CD4-positive, alpha-beta T cell treated with Interleukin-12 subunit alpha and Interleukin-12 subunit beta, for 1 hour (primary cell): ENCODE measurements around the gene PHACTR4.
"Not testable (repeated sequence)": the region's sequence is repeated elsewhere in the genome, so short reads cannot be mapped to it uniquely, and the experiment has no call there.

Experiments used
- DNase-seq: peaks from one replicate; pipeline ENCODE4 v3.0.0-alpha.2; 2020

PHACTR4 gene

DNA sequence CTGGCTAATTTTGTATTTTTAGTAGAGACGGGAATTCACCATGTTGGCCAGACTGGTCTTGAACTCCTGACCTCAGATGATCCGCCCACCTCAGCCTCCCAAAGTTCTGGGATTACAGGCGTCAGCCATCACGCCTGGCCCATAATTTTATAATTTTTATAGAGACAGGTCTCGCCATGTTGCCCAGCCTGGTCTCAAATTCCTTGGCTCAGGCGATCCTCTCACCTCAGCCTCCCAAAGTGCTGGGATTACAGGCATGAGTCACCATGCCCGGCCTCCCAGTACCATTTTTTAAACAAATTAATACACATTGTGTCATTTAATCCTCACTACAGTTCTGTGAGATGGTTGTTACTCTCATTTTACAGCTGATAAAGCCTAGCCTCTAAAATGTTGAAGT lies 3.9 kb downstream of the PHACTR4 start:
- DNase-seq, result not testable (repeated sequence)

- DNase-seq, result no peak
These were observed 4.8 kb downstream of the PHACTR4 start for GRCh38 chr1:28374297-28374696.

GRCh38 chr1:28375598-28375997 lies 6.1 kb downstream of the PHACTR4 start:
- not testable (repeated sequence) for DNase-seq

DNA sequence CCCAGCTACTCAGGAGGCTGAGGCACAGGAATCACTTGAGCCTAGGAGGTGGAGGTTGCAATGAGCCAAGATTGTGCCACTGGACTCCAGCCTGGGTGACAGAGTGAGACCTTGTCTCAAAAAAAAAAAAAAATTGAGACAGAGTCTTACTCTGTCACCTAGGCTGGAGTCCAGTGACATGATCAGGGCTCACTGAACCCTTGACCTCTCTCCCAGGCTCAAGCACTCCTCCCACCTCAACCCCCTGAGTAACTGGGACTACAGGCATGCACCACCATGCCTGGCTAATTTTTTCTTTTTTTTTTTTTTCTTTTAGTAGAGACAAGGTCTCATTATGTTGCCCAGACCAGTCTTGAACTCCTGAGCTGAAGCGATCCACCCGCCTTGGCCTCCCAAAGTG lies 6.7 kb downstream of the PHACTR4 start:
- not testable (repeated sequence) for DNase-seq

GRCh38 chr1:28378906-28379305 lies 9.4 kb downstream of the PHACTR4 start:
- no peak for DNase-seq

DNA sequence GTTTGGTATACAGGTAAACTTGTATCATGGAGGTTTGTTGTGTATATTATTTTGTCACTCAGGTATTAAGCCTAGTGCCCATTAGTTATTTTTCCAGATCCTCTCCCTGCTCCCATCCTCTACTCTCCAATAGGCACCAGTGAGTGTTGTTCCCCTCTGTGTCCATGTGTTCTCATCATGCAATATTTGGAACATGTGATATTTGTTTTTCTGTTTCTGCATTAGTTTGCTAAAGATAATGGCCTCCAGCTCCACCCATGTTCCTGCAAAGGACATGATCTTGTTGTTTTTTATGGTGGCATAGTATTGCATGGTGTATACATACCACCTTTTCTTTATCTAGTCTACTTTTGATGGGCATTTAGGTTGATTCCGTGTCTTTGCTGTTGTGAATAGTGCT lies 10.9 kb downstream of the PHACTR4 start:
- DNase-seq, result no peak

DNA sequence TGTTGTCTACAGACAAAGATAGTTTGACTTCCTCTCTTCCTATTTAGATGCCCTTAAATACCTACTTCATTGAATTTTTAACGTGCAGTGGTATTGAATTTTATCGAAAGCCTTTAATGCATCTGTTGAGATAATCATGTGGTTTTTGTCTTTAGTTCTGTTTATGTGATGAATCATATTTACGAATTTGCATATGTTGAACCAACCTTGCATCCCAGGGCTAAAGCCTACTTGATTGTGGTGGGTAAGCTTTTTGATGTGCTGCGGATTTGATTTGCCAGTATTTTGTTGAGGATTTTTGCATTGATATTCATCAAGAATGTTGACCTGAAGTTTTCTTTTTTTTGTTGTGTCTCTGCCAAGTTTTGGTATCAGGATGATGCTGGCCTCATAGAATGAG lies 14.2 kb downstream of the PHACTR4 start:
- DNase-seq, result not testable (repeated sequence)

DNA sequence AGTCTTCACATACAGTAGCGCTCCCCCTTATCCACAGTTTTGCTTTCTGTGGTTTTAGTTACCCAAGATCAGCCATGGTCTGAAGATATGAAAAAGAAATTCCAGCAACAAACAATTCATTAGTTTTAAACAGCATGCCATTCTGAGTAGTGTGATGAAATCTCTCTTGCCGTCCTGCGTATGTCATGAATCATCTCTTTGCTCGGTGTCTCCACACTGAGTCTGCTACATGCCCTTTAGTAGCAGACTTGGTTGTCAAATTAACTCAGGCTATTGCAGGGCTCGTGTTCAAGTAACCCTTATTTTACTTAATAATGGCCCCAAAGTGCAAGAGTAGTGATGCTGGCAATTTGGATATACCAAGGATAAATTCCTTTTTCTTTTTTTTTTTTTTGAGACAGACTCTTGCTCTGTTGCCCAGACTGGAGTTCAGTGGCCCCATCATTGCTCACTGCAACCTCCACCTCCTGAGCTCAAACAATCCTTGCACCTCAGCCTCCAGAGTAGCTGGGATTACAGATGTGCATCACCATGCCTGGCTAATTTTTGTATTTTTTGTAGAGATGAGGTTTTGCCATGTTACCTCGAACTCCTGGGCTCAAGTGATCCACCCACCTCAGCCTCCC lies 22.6 kb downstream of the PHACTR4 start:
- no peak for DNase-seq

- no peak for DNase-seq
These were observed 24.6 kb downstream of the PHACTR4 start for GRCh38 chr1:28394136-28394535.

DNA sequence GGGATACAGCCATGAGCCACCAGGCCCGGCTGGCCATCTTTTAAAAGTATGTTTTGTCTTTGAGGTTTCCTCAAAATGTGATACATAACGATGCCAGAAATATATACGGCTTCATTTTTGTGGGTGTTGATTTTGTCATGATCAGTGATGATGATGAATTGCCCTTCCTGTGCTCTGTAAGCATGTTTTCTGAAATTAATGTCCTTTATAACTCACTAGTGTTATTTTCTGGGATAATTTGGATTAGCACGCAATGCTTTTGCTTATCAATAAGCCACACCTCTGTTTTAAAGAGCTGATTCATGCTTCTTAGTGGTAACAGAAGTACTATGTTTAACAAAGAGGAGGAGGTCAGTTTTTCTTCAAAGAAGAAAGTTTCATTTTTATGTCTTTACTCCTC lies 25.6 kb downstream of the PHACTR4 start:
- DNase-seq, result no peak

- no peak for DNase-seq
These were observed 32.2 kb downstream of the PHACTR4 start for GRCh38 chr1:28401760-28402159.

GRCh38 chr1:28409090-28409489 lies 39.5 kb downstream of the PHACTR4 start:
- DNase-seq, result no peak

GRCh38 chr1:28411656-28412055 lies 42.1 kb downstream of the PHACTR4 start:
- DNase-seq, result no peak

DNA sequence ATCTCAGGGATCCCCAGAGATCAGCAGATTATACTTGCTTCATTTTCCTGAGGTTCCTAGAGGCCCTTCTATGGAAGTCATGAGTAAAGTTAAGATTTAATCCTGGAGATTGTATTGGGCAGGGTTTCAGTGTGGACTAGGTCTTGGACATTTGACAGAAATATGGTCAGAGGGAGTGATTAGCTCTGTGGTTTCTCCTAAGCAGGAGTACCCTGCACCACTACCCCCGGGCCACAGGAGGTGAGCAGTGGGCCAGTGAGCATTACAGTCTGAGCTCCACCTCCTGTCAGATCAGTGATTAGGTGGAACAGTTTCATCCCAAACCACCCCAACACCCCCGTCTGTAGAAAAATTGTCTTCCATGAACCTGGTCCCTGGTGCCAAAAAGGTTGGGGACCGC lies 43.2 kb downstream of the PHACTR4 start:
- no peak for DNase-seq

DNA sequence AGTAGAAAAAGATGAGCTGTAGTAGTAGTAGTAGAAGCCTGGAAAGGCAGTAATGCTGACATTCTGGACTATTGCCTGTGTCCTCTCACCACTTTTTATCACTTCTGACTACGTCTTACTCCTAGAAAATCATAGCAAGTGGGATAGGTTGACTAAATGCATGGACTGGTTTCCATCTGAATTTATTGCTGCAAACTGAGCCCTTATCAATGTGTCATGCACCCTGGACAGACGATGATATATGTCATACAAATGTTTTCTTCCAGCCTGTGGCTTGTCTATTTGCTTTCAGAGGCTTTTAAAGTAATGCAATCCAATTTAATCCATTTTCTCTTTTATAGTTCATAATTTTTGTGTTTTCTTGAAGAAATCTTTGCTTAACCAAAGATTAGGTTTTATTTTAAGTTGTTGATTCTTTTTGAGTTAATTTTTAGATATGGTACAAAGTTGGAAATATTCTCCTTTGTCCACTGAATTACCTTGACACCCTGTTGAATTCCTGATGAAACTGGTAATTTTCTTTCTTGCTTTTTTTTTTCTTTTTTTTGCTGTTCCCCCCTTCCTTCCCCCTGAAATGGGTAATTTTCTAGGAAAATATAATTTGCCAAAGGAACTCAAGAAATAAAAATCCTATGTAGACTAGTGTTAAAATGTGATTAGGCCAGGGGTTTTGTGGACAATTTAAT lies 47.1 kb downstream of the PHACTR4 start:
- DNase-seq, result no peak

- peak; percentile 9 for DNase-seq
These were observed 47.9 kb downstream of the PHACTR4 start for GRCh38 chr1:28417441-28417922.

DNA sequence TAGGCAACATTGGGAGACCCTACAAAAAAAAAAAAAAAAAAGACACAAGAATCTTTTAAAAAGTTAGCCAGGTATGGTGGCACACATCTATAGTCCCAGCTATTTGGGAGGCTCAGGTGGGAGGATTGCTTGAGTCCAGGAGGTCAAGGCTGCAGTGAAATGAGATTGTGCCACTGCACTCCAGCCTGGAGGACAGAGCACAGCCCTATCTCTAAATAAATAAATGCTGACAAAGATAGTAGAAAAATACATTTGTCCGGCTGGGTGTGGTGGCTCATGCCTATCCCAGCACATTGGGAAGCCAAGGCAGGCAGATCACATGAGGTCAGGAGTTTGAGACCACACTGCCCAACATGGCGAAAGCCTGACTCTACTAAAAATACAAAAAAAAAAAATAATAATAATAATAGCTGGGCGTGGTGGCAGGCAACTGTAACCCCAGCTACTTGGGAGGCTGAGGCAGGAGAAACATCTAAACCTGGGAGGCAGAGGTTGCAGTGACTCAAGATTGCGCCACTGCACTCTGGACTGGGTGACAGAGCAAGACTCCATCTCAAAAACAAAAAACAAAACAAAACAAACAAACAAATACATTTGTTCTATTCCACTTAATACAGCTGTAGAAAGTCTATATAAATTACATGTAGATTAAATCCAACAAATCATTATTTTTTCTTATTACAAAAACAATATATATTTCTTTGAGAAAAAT lies 48.5 kb downstream of the PHACTR4 start:
- no peak for DNase-seq

GRCh38 chr1:28421744-28422143 lies 52.2 kb downstream of the PHACTR4 start:
- no peak for DNase-seq

DNA sequence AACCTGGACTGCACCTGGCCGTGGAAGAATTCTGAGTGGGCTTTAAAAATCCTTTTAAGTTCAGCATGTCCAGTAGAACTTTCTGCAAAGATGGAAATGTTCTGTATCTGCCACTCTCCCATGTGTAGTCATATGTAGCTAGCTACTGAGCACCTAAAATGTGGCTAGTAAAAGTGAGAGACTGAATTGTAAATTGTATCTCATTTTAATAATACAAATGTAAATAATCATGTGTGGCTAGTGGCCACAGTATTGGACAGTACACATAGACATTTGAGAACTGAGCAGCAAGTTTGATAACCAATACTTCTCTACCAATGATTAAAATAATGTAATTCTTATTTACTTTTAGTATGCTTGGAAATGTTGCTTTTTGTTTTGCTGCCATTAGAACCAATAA lies 57.3 kb downstream of the PHACTR4 start:
- no peak for DNase-seq

DNA sequence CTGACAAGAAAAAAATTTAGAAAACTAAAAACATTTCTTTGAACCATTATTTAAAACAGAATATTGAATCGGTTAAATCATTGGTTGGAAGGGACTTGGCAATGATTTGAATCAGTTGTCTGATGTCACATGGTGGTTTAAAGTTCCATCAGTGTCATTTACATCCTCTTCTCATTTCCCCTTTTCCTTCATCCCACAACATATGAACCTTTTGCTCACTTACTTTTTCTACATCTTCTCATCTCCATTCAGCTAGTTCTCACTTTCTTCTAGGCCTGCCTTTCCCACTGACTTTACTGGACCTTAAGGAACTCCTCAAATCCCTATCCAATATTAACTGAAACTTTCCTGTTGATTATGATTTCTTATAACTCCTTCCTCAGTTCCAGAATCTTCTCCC lies 58.5 kb downstream of the PHACTR4 start:
- DNase-seq, result no peak

GRCh38 chr1:28428990-28429520 lies 59.5 kb downstream of the PHACTR4 start:
- DNase-seq, result no peak

GRCh38 chr1:28436211-28436769 lies 66.8 kb downstream of the PHACTR4 start:
- DNase-seq, result no peak

DNA sequence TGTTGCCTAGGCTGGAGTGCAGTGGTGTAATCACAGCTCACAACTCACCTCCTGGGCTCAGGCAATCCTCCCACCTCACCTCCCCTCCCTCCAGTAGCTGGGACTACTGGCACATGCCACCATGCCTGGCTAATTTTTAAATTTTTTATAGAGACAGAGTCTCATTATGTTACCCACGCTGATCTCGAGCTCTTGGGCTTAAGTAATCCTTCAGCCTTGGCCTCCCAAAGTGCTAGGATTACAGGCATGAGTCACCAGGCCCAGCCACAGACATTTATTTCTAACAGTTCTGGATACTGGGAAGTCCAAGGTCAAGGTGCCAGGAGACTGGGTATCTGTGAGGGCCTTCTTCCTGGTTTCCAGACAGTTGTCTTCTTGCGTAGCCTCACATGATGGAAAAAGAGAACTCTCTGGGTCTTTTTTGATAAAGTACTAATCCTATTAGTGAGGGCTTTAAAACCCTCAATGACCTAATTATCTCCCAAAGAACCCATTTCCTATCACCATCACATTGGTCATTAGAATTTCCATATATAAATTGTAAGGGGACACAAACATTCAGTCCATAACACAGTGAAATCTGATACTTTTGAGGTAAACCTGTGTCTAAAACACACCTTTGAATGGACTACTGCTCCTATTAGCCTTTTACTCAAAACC lies 67.9 kb downstream of the PHACTR4 start:
- DNase-seq, result no peak
